Adrenal gland (tissue), 12 donors: Measurements from ENCODE around the gene HSF2BP. TPM values are rescaled to one million over a fixed set of nuclear protein-coding genes. Genes with fewer than 3 reads are reported as not detected.
"Not testable (repeated sequence)": the region's sequence is repeated elsewhere in the genome, so short reads cannot be mapped to it uniquely, and the experiment has no call there.

Experiments used
- DNase-seq, 7 donors: peaks; one replicate each; pipeline ENCODE4 v3.0.0-alpha.2; 2019 to 2020
- H3K27ac ChIP-seq, 5 donors: fragments of 200-600 bp; sonication (generic) in 4 of 5; 1 replicate in 3 of 5; 2 replicates in 2 of 5; pipeline versions ENCODE4 v1.5.1 to v1.8.0; 2016 to 2020; ENCODE audit warnings: mild to moderate bottlenecking in 1 of 5
- H3K27me3 ChIP-seq: fragments of 200-600 bp; 2 replicates; pipeline ENCODE4 v1.8.0; 2021
- H3K36me3 ChIP-seq, 2 donors: fragments of 200-600 bp; replicated peaks in 1 of 2; 1 replicate in 1 of 2; 2 replicates in 1 of 2; pipeline versions ENCODE4 v1.5.1 to v1.8.0; 2018 to 2022
- H3K4me1 ChIP-seq, 2 donors: fragments of 200-600 bp; replicated peaks in 1 of 2; 1 replicate in 1 of 2; 2 replicates in 1 of 2; pipeline versions ENCODE4 v1.5.1 to v1.8.0; 2018 to 2021
- H3K4me3 ChIP-seq, 4 donors: fragments of 200-600 bp; sonication (generic) in 3 of 4; one replicate each; pipeline ENCODE4 v1.5.1; 2016 to 2018
- H3K9me3 ChIP-seq, 3 donors: fragments of 200-600 bp; sonication (generic) in 1 of 3; replicated peaks in 1 of 3; 1 replicate in 2 of 3; 2 replicates in 1 of 3; pipeline versions ENCODE4 v1.5.1 to v1.8.0; 2016 to 2021
- POLR2A ChIP-seq, 2 donors: fragments of 450-650 bp; IDR thresholded peaks; one replicate each; pipeline ENCODE4 v1.6.1; 2017; ENCODE audit warnings: antibody characterized with exemption in 2 of 2, mild to moderate bottlenecking in 2 of 2, moderate library complexity in 1 of 2
- WGBS, 4 donors: extraction: QIAGEN DNeasy Blood & Tissue Kit in 2 of 4; methylation state at CpG; one replicate each; pipeline versions ENCODE4 v1.1.5 to v1.1.7; 2013 to 2017; 5-methylcytosine and 5-hydroxymethylcytosine counted together
- intact Hi-C, 2 donors: fragments of 100-400 bp; cut with DNase I; formaldehyde crosslinking; loops; one replicate each; pipeline versions ENCODE4 v1.14.1 to v1.15.0; 2022 to 2023
- polyA plus RNA-seq, 3 donors: library from polyadenylated mRNA; stranded (reverse); fragments of 200-250 nt in 2 of 3; fragments of 350-450 nt in 1 of 3; fragmentation: Illumina TruSeq in 1 of 3; extraction: RNeasy Lipid Tissue Mini Kit (QIAGEN cat#74804) in 1 of 3; gene quantifications; one replicate each; pipeline ENCODE4 v1.2.3, GENCODE V29; 2013 to 2014
- total RNA-seq, 9 donors: library from RNA; depleted of rRNA in 4 of 9; stranded (reverse); fragments of >200 nt in 4 of 9; fragments of 120-200 nt in 1 of 9; fragmentation: NEBNext Ultra II Directional in 1 of 9; extraction: Animal tissue kit (Norgen Biotek cat#: 25700) in 1 of 9; gene quantifications; one replicate each; pipeline versions ENCODE4 v1.1.0 to v1.2.4, GENCODE V29; 2013 to 2023
- TF ChIP-seq, protein P1 (sequence below), 6 experiments: fragments of 450-650 bp in 4 of 6; fragments of 200-600 bp in 2 of 6; sonication (generic) in 1 of 6; IDR thresholded peaks; 1 replicate in 5 of 6; 2 replicates in 1 of 6; pipeline versions ENCODE4 v1.5.1 to v1.8.0; 2016 to 2021; ENCODE audit warnings: antibody characterized with exemption in 6 of 6, mild to moderate bottlenecking in 2 of 6, moderate library complexity in 1 of 6
- donor health status: healthy with polysubstance abuse.
- donor health status: Bipolar disorder and iron deficiency.
- donor health status: DM: yes; HTN: yes; CAD: no.
- donor health status: DM: no; HTN: no; CAD: no.
- donor health status: DM: no; HTN: no; CAD: no.
- donor health status: DM: yes; HTN: yes; CAD: no.

HSF2BP gene
- total and polyA plus RNA-seq, 12 donors = 0.23 to 1.5 (median 0.42) TPM; not detected in 2

DNA sequence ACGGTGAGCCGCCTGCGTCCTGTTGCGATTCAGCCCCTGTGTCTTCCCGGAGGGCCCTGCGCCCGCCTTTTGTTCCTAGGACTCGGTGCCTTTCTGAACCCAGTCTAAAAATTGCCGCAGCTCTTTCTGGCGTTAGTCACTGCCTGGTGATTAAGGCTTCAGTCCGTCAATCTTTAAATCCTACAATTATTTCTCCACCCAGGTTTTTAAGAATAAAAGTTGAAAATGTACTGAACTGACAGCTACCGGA is 43.4 kb upstream of the HSF2BP start:
- intact Hi-C loops = no loop called here
- TF ChIP-seq POLR2A (IDR thresholded peaks at IDR 0.05) = no peak
- TF ChIP-seq, protein P1, sequence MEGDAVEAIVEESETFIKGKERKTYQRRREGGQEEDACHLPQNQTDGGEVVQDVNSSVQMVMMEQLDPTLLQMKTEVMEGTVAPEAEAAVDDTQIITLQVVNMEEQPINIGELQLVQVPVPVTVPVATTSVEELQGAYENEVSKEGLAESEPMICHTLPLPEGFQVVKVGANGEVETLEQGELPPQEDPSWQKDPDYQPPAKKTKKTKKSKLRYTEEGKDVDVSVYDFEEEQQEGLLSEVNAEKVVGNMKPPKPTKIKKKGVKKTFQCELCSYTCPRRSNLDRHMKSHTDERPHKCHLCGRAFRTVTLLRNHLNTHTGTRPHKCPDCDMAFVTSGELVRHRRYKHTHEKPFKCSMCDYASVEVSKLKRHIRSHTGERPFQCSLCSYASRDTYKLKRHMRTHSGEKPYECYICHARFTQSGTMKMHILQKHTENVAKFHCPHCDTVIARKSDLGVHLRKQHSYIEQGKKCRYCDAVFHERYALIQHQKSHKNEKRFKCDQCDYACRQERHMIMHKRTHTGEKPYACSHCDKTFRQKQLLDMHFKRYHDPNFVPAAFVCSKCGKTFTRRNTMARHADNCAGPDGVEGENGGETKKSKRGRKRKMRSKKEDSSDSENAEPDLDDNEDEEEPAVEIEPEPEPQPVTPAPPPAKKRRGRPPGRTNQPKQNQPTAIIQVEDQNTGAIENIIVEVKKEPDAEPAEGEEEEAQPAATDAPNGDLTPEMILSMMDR (IDR thresholded peaks at IDR 0.05) = no peak
- DNase-seq = no peak
- Histone ChIP-seq H3K36me3 (no peaks in the 10 kb centered on the region), H3K4me3 (no peak overlapping the region), H3K27ac (no peak overlapping the region), H3K27me3 (no peaks in the 10 kb centered on the region), H3K4me1 (peaks cover 0 to 13% of the 10 kb centered on the region in 2 donors), H3K9me3 (no peaks in the 10 kb centered on the region)
- WGBS, 4 donors = 44 to 57% (median 47%) methylated on average over 12 of the region's 12 CpGs

DNA sequence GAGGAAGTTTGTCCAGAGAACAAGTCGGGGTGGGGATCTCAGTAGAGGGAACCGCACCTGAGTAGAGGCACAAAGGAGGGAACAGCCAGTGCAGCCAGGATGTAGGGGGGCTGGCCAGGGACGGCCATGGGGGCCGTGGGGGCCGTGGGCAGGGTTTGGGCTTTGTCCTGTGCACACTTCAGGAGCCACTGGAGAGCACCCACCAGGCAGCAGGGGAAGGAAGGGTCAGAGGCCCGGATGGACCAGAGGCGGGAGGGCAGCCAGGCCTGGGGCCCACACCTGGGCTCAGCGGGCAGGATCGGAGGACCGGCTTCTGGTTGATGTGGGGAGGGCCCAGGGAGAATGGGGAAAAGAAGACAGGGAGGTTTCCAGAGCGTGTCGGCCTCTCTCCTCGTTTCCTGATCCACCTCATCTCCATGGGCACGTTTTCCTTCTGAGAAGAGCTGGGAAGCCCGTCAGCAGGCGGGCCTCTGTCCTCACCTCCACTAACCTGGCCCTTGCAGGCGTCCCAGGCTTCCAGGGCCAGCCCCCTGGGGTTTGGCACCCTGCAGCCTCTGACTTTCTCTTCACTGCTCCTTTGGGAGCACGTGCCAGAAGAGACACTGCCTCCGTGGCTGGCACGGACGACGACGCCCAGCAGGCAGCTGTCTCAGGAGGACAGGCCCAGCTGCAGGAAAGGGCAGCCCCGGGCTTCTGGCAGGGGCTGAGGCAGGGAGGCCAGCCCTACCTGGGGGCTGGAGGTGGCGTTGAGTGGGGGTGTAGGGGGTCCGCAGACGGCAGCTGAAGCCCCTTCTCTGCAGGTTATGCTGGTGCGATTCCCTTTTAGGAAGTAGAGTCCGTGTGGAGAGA is 42.9 kb upstream of the HSF2BP start:
- Histone ChIP-seq H3K27me3 (no peaks in the 10 kb centered on the region), H3K4me3 (no peak overlapping the region), H3K36me3 (no peaks in the 10 kb centered on the region), H3K4me1 (peaks cover 0 to 13% of the 10 kb centered on the region in 2 donors), H3K27ac (no peak overlapping the region), H3K9me3 (no peaks in the 10 kb centered on the region)
- intact Hi-C loops = no loop called here
- 70 to 76% (median 74%) methylated on average over 17 to 29 of the region's 29 CpGs for WGBS, 4 donors
- no peak for DNase-seq
- TF ChIP-seq POLR2A (IDR thresholded peaks at IDR 0.05) = no peak
- TF ChIP-seq, protein P1 (IDR thresholded peaks at IDR 0.05) = no peak

DNA sequence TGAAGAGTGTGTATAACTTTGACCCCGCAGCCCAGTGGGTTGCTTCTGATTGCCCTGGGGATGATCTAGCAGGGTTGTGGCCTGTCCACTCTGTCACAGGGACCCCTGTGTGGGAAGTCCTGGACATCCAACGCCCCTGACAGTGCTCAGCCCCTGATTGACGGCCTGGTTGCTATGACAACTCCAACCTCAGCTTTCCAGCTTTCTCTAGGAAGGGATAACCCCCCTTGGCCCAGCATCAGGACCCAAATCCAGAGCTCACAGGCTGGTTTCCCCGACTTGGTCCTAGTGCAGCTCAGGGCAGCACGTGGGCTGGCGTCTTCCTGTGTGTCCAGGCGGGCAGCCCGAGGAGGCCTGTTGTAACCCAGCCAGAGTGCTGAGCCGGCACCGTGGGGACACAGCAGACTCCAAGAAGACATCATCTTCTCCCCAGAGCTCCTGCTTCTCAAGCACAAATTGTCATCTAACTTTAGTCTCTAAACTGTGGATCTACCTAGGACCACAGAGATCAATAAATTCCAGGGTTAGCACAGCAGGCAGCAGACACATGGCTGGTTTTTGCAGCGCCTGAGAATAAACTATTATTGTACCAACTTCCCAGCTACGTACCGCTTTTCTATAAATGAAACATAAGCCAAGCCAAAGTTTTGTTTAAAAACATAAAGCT is 40.8 kb upstream of the HSF2BP start:
- TF ChIP-seq POLR2A (IDR thresholded peaks at IDR 0.05) = no peak
- TF ChIP-seq, protein P1 (IDR thresholded peaks at IDR 0.05) = no peak
- Histone ChIP-seq H3K27ac (no peak overlapping the region), H3K9me3 (no peaks in the 10 kb centered on the region), H3K36me3 (no peaks in the 10 kb centered on the region), H3K4me3 (no peak overlapping the region), H3K27me3 (no peaks in the 10 kb centered on the region), H3K4me1 (peaks cover 0 to 13% of the 10 kb centered on the region in 2 donors)
- intact Hi-C loops = no loop called here
- DNase-seq = no peak
- 79 to 84% (median 83%) methylated on average over 7 to 13 of the region's 13 CpGs for WGBS, 4 donors

DNA sequence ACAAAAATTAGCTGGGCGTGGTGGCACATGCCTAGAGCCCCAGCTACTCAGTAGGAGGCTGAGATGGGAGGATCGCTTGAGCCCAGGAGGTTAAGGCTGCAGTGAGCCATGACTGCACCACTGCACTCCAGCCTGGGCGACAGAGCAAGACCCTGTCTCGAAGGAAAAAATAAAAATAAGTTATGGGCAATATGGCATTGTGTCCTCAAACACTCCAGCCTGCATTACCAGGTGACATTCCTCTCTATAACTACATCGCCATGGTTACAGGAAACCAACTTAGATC is 40.1 kb upstream of the HSF2BP start:
- 81 to 95% (median 86%) methylated on average over 5 of the region's 5 CpGs for WGBS, 4 donors
- DNase-seq, intact Hi-C loops, H3K27ac ChIP-seq, H3K36me3 ChIP-seq, H3K4me3 ChIP-seq, H3K9me3 ChIP-seq, H3K27me3 ChIP-seq: not testable (repeated sequence)
- peaks cover 0 to 13% of the 10 kb centered on the region in 2 donors for H3K4me1 ChIP-seq
